ENCODE data around the gene ARL6IP1. TPM values are rescaled to one million over a fixed set of nuclear protein-coding genes. Genes with fewer than 3 reads are reported as not detected.

The ARL6IP1 gene
- total RNA-seq, 1 experiment from 2014 or later = 197 TPM

GRCh38 chr16:18839555-18839954, 38.2 kb upstream of the ARL6IP1 start:
- Histone ChIP-seq H4K8ac (replicated peaks; ENCODE audit: insufficient read length, low read depth, low read length) (no peak overlapping the region), H3K79me2 (ENCODE audit: insufficient read depth, low read length) (no peaks in the 10 kb centered on the region), H2BK15ac (ENCODE audit: low read depth, low read length) (no peak overlapping the region), H2AFZ (ENCODE audit: low read length) (no peak overlapping the region), H3K27me3 (ENCODE audit: insufficient read depth, low read length) (no peaks in the 10 kb centered on the region), H3K56ac (ENCODE audit: insufficient read length, low read depth, low read length) (no peak overlapping the region), H3K79me1 (ENCODE audit: insufficient read depth, low read depth, low read length, poor library complexity, severe bottlenecking) (no peaks in the 10 kb centered on the region), H3K9ac (ENCODE audit: extremely low read depth, insufficient read length, low read length) (no peak overlapping the region), H3K23me2 (ENCODE audit: insufficient read length, low read depth, low read length, poor library complexity, severe bottlenecking) (no peaks in the 10 kb centered on the region), H3K4ac (ENCODE audit: low read depth, low read length) (no peak overlapping the region), H3K27ac (ENCODE audit: insufficient read length, low read depth, low read length) (no peak overlapping the region), H3K18ac (ENCODE audit: insufficient read length, low read depth, low read length) (no peak overlapping the region), H4K20me1 (ENCODE audit: control insufficient read depth, insufficient read depth, insufficient read length) (no peaks in the 10 kb centered on the region), H4K5ac (ENCODE audit: insufficient read length, low read depth, low read length) (no peak overlapping the region), H3K9me3 (ENCODE audit: control insufficient read depth, low read depth, low read length) (no peaks in the 10 kb centered on the region), H3K14ac (ENCODE audit: insufficient read depth, low read length) (no peak overlapping the region), H3K4me1 (ENCODE audit: insufficient read depth, low read length) (no peaks in the 10 kb centered on the region), H3K23ac (ENCODE audit: insufficient read length, low read depth, low read length) (no peak overlapping the region), H2BK20ac (ENCODE audit: low read depth, low read length, poor library complexity, severe bottlenecking) (no peak overlapping the region), H2BK5ac (ENCODE audit: insufficient read length, low read length) (no peak overlapping the region), H3K4me2 (ENCODE audit: insufficient read depth, insufficient read length, low read length) (no peak overlapping the region), H2BK120ac (ENCODE audit: low read depth, low read length, poor library complexity, severe bottlenecking) (no peak overlapping the region), H4K91ac (ENCODE audit: insufficient read length, low read depth, low read length) (no peak overlapping the region), H2AK5ac (ENCODE audit: insufficient read length, low read length) (no peak overlapping the region), H2BK12ac (ENCODE audit: insufficient read length, low read depth, low read length) (no peak overlapping the region), H3T11ph (ENCODE audit: low read length) (no peak overlapping the region)
- peaks cover 37 to 94% (median 85%) of the 10 kb centered on the region in 3 experiments for H3K36me3 Mint-ChIP-seq (ENCODE audit: insufficient read depth in 1 of 3, low read depth in 3 of 3)
- peak overlapping the region in 2 of 3 experiments; percentile 16 to 72; a peak in 3 of 7 replicates for H3K27ac Mint-ChIP-seq
- H3K27me3 Mint-ChIP-seq (ENCODE audit: low read depth) = no peaks in the 10 kb centered on the region
- no peak for DNase-seq
- no peak overlapping the region for H3K4me3 Mint-ChIP-seq
- peaks cover 0 to 9% of the 10 kb centered on the region in 2 experiments; a peak in 2 of 4 replicates for H3K4me1 Mint-ChIP-seq
- WGBS (ENCODE audit: extremely low coverage, insufficient read length, low lambda C conversion rate) = 100% methylated on average over 1 of the region's 6 CpGs
- no peaks in the 10 kb centered on the region for H3K9me3 Mint-ChIP-seq
- TF ChIP-seq CTCF (conservative IDR thresholded peaks at IDR 0.05) = no peak

Data from H9 (cell line).